Motor neuron (in vitro differentiated cells): ENCODE data around the gene WAPL. TPM values are rescaled to one million over a fixed set of nuclear protein-coding genes. Genes with fewer than 3 reads are reported as not detected.
A peak's percentile ranks its signal among the peaks of the same experiment; 100 is the strongest.

Experiments used
- ATAC-seq, 8 experiments: fragments of 200-7000 bp; cut with Tn5 transposase; replicated peaks in 6 of 8; 2 replicates each; pipeline ENCODE4 v1.8.0; 2021; ENCODE audit warnings: mild to moderate bottlenecking in 8 of 8, moderate library complexity in 8 of 8
- H3K27ac ChIP-seq, 2 donors: fragments of 250-450 bp; sonication (Bioruptor Pico); 2 replicates each; pipeline ENCODE4 v1.9.0; 2021; ENCODE audit warnings: antibody characterized with exemption in 2 of 2, mild to moderate bottlenecking in 2 of 2, moderate library complexity in 1 of 2
- H3K4me1 ChIP-seq, 2 donors: fragments of 250-450 bp; sonication (Bioruptor Pico); replicated peaks in 1 of 2; 2 replicates each; pipeline ENCODE4 v1.6.1; 2021; ENCODE audit warnings: antibody characterized with exemption in 2 of 2, mild to moderate bottlenecking in 2 of 2, moderate library complexity in 1 of 2
- H3K4me3 ChIP-seq, 5 donors: fragments of 250-450 bp; sonication (Bioruptor Pico); 2 replicates each; pipeline ENCODE4 v1.9.0; 2021; ENCODE audit warnings: antibody characterized with exemption in 5 of 5, mild to moderate bottlenecking in 5 of 5, moderate library complexity in 4 of 5
- WGBS, 10 experiments: fragments of 450-650 bp; shearing (Covaris generic); methylation state at CpG; one replicate each; pipeline ENCODE4 v1.0.0; 2022; 5-methylcytosine and 5-hydroxymethylcytosine counted together
- in situ Hi-C, 9 experiments: fragments of 400-800 bp; cut with MboI; loops; one replicate each; pipeline ENCODE4 v1.15.0; 2021; ENCODE audit warnings: low sequenced_read_pairs in 9 of 9, low pct_unique_long_range_greater_than_20kb in 2 of 9; ENCODE audit not compliant: unreplicated experiment in 9 of 9
- total RNA-seq, 8 experiments: library from RNA; unstranded; fragments of 300-600 nt; gene quantifications; 2 replicates each; pipeline versions ENCODE4 v1.2.3 to v1.2.4, GENCODE V29; 2022

WAPL gene
- total RNA-seq, 8 experiments from 2014 or later: 25.1 to 42.2 (median 31.8) TPM

GRCh38 chr10:86411852-86412560, 109.6 kb downstream of the WAPL start:
- in situ Hi-C loops: loop anchor here in 2 of 9 experiments (25.0 kb wide), 1 partner anchor 175 kb away; no protein-coding TSS in a partner anchor
- no peak for ATAC-seq
- 60 to 100% (median 89%) methylated on average over 1 to 6 of the region's 6 CpGs; no CpG with 5 or more reads in 2 of the 10 experiments for WGBS, 10 experiments
- Histone ChIP-seq H3K27ac (no peak overlapping the region), H3K4me1 (no peaks in the 10 kb centered on the region), H3K4me3 (no peak overlapping the region)

- in situ Hi-C loops: loop anchor here in 2 of 9 experiments (25.0 kb wide), 1 partner anchor 176 kb away; no protein-coding TSS in a partner anchor
- H3K4me1 ChIP-seq: no peaks in the 10 kb centered on the region
- WGBS, 10 experiments: 0 to 94% (median 32%) methylated on average over 2 to 7 of the region's 7 CpGs; no CpG with 5 or more reads in 3 of the 10 experiments
- H3K4me3 ChIP-seq: no peak overlapping the region
- ATAC-seq: peak; percentile 81 to 99 (median 97)
- H3K27ac ChIP-seq: no peak overlapping the region
These were observed 110.2 kb downstream of the WAPL start for GRCh38 chr10:86411281-86411841.

GRCh38 chr10:86410542-86411124, 111.0 kb downstream of the WAPL start:
- no peaks in the 10 kb centered on the region for H3K4me1 ChIP-seq
- ATAC-seq: no peak
- WGBS, 10 experiments: 17 to 100% (median 71%) methylated on average over 1 to 3 of the region's 4 CpGs; no CpG with 5 or more reads in 1 of the 10 experiments
- no peak overlapping the region for H3K4me3 ChIP-seq
- in situ Hi-C loops: loop anchor here in 2 of 9 experiments (25.0 kb wide), 1 partner anchor 177 kb away; no protein-coding TSS in a partner anchor
- H3K27ac ChIP-seq: no peak overlapping the region

GRCh38 chr10:86409183-86409582, 112.4 kb downstream of the WAPL start:
- H3K27ac ChIP-seq: no peak overlapping the region
- H3K4me3 ChIP-seq: no peak overlapping the region
- 0 to 71% (median 44%) methylated on average over 1 of the region's 1 CpG; no CpG with 5 or more reads in 1 of the 10 experiments for WGBS, 10 experiments
- ATAC-seq: no peak
- no peaks in the 10 kb centered on the region for H3K4me1 ChIP-seq
- in situ Hi-C loops: loop anchor here in 2 of 9 experiments (25.0 kb wide), 1 partner anchor 178 kb away; no protein-coding TSS in a partner anchor

- in situ Hi-C loops: loop anchor here in 2 of 9 experiments (25.0 kb wide), 1 partner anchor 184 kb away; no protein-coding TSS in a partner anchor
- WGBS, 10 experiments: 33 to 100% (median 70%) methylated on average over 1 to 4 of the region's 6 CpGs; no CpG with 5 or more reads in 3 of the 10 experiments
- peaks cover 0 to 10% of the 10 kb centered on the region in 2 donors for H3K4me1 ChIP-seq
These were observed 118.3 kb downstream of the WAPL start for GRCh38 chr10:86403183-86403797.

GRCh38 chr10:86402283-86402941, 119.2 kb downstream of the WAPL start:
- in situ Hi-C loops: loop anchor here in 2 of 9 experiments (25.0 kb wide), 1 partner anchor 185 kb away; no protein-coding TSS in a partner anchor
- H3K27ac ChIP-seq: no peak overlapping the region
- H3K4me3 ChIP-seq: peak overlapping the region in 1 of 5 donors; percentile 4
- 0 to 80% (median 18%) methylated on average over 3 to 11 of the region's 18 CpGs; no CpG with 5 or more reads in 4 of the 10 experiments for WGBS, 10 experiments
- H3K4me1 ChIP-seq: peaks cover 0 to 10% of the 10 kb centered on the region in 2 donors
- ATAC-seq: no peak

More at GRCh38 chr10:86403183-86403797, 118.3 kb downstream of the WAPL start:
- Histone ChIP-seq H3K4me3 (no peak overlapping the region), H3K27ac (no peak overlapping the region)
- ATAC-seq: no peak

- Histone ChIP-seq H3K4me3 (peak overlapping the region in 4 of 5 donors; percentile 46 to 50 (median 48)), H3K27ac (no peak overlapping the region), H3K4me1 (peaks cover 0 to 10% of the 10 kb centered on the region in 2 donors)
- ATAC-seq: peak in 1 of 8 experiments; percentile 3
- 4 to 40% (median 31%) methylated on average over 3 to 16 of the region's 27 CpGs; no CpG with 5 or more reads in 1 of the 10 experiments for WGBS, 10 experiments
- in situ Hi-C loops: loop anchor here in 2 of 9 experiments (25.0 kb wide), 1 partner anchor 186 kb away; no protein-coding TSS in a partner anchor
These were observed 119.9 kb downstream of the WAPL start for GRCh38 chr10:86401588-86402282.

GRCh38 chr10:86400705-86401587, 120.6 kb downstream of the WAPL start:
- 0 to 10% (median 0%) methylated on average over 1 to 7 of the region's 76 CpGs; no CpG with 5 or more reads in 6 of the 10 experiments for WGBS, 10 experiments
- Histone ChIP-seq H3K27ac (peak overlapping the region in 1 of 2 donors; percentile 65), H3K4me3 (peak overlapping the region; percentile 37 to 50 (median 47)), H3K4me1 (peaks cover 0 to 10% of the 10 kb centered on the region in 2 donors)
- ATAC-seq: peak in 6 of 8 experiments; percentile 5 to 18 (median 8)
- in situ Hi-C loops: loop anchor here in 2 of 9 experiments (25.0 kb wide), 1 partner anchor 186 kb away; no protein-coding TSS in a partner anchor

- 0 to 17% (median 0%) methylated on average over 1 to 8 of the region's 90 CpGs; no CpG with 5 or more reads in 5 of the 10 experiments for WGBS, 10 experiments
- peak; percentile 92 to 97 (median 96) for ATAC-seq
- in situ Hi-C loops: loop anchor here in 5 of 9 experiments (10.0 to 25.0 kb wide), 3 partner anchors 185 to 1788 kb away; no protein-coding TSS in a partner anchor
- Histone ChIP-seq H3K4me1 (peaks cover 0 to 10% of the 10 kb centered on the region in 2 donors), H3K4me3 (peak overlapping the region; percentile 37 to 50 (median 47)), H3K27ac (peak overlapping the region; percentile 63 to 65)
These were observed 121.5 kb downstream of the WAPL start for GRCh38 chr10:86399879-86400704.

- Histone ChIP-seq H3K27ac (no peak overlapping the region), H3K4me3 (peak overlapping the region; percentile 37 to 50 (median 47)), H3K4me1 (peaks cover 0 to 10% of the 10 kb centered on the region in 2 donors)
- in situ Hi-C loops: loop anchor here in 4 of 9 experiments (10.0 to 25.0 kb wide), 2 partner anchors 185 to 1787 kb away; no protein-coding TSS in a partner anchor
- WGBS, 10 experiments: 14 to 72% (median 45%) methylated on average over 3 to 9 of the region's 9 CpGs; no CpG with 5 or more reads in 2 of the 10 experiments
- ATAC-seq: no peak
These were observed 122.1 kb downstream of the WAPL start for GRCh38 chr10:86399514-86399878.
